ENCODE data around the gene HAPSTR1. TPM values are rescaled to one million over a fixed set of nuclear protein-coding genes. Genes with fewer than 3 reads are reported as not detected.

Gene HAPSTR1
- total and polyA plus RNA-seq, 2 of the 13 experiments (the other 11 are each of a cell fraction or from before 2014, with no cell fraction given) = 25.2 to 83.2 TPM

DNA sequence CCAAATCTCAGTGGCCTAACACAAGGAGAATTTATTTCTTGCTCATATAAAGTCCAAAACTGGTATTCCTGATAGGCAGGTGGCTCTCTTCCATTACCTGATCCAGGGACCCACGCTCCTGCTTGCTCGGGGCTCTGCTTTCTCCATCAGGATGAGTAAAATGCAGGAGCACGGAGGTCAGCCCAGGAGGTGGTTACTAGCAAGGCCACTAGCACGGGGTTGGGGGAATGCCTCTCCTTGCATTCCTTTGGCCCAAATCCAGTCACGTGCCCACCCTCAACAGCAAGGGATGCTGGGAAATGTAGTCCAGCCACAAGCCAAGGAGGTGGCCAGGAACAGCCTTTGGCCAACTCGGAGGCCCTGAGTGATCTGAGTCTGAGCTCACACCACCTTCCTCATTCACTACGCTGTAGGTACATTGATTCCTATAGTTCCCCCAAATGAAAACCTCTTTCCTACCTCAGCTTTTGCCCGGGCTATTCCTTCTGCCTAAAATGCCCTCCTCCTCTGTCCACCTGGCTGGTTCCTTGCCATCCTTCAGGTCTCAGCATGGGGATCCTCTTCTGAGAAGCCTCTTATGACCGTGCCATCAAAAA lies 38.3 kb upstream of the HAPSTR1 start (continued):
- TF ChIP-seq ZNF775 (CRISPR knock-in tag; IDR thresholded peaks at IDR 0.05; ENCODE audit: borderline replicate concordance) = no peak
- TF ChIP-seq GABPA (IDR thresholded peaks at IDR 0.05; ENCODE audit: low read depth, low read length) = no peak
- TF ChIP-seq GABPA (CRISPR knock-in tag; IDR thresholded peaks at IDR 0.05; ENCODE audit: low read depth) = peak; percentile 66
- TF ChIP-seq, protein P1, sequence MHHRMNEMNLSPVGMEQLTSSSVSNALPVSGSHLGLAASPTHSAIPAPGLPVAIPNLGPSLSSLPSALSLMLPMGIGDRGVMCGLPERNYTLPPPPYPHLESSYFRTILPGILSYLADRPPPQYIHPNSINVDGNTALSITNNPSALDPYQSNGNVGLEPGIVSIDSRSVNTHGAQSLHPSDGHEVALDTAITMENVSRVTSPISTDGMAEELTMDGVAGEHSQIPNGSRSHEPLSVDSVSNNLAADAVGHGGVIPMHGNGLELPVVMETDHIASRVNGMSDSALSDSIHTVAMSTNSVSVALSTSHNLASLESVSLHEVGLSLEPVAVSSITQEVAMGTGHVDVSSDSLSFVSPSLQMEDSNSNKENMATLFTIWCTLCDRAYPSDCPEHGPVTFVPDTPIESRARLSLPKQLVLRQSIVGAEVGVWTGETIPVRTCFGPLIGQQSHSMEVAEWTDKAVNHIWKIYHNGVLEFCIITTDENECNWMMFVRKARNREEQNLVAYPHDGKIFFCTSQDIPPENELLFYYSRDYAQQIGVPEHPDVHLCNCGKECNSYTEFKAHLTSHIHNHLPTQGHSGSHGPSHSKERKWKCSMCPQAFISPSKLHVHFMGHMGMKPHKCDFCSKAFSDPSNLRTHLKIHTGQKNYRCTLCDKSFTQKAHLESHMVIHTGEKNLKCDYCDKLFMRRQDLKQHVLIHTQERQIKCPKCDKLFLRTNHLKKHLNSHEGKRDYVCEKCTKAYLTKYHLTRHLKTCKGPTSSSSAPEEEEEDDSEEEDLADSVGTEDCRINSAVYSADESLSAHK (CRISPR knock-in tag; IDR thresholded peaks at IDR 0.05; ENCODE audit: borderline replicate concordance) = no peak
- TF ChIP-seq, protein P2, sequence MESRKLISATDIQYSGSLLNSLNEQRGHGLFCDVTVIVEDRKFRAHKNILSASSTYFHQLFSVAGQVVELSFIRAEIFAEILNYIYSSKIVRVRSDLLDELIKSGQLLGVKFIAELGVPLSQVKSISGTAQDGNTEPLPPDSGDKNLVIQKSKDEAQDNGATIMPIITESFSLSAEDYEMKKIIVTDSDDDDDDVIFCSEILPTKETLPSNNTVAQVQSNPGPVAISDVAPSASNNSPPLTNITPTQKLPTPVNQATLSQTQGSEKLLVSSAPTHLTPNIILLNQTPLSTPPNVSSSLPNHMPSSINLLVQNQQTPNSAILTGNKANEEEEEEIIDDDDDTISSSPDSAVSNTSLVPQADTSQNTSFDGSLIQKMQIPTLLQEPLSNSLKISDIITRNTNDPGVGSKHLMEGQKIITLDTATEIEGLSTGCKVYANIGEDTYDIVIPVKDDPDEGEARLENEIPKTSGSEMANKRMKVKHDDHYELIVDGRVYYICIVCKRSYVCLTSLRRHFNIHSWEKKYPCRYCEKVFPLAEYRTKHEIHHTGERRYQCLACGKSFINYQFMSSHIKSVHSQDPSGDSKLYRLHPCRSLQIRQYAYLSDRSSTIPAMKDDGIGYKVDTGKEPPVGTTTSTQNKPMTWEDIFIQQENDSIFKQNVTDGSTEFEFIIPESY (CRISPR knock-in tag; IDR thresholded peaks at IDR 0.05) = 0 out of 2 replicates have a peak, but pooled peaks have one; percentile 23
- TF ChIP-seq, protein P3, sequence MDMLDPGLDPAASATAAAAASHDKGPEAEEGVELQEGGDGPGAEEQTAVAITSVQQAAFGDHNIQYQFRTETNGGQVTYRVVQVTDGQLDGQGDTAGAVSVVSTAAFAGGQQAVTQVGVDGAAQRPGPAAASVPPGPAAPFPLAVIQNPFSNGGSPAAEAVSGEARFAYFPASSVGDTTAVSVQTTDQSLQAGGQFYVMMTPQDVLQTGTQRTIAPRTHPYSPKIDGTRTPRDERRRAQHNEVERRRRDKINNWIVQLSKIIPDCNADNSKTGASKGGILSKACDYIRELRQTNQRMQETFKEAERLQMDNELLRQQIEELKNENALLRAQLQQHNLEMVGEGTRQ (IDR thresholded peaks at IDR 0.05; ENCODE audit: low read depth, low read length) = peak; percentile 99
- TF ChIP-seq, protein P3 (CRISPR knock-in tag; IDR thresholded peaks at IDR 0.05; ENCODE audit: borderline replicate concordance) = peak; percentile 100; the same call in 1 of the 2 replicates
- peak; percentile 47; the same call in 1 of the 2 replicates for TF ChIP-seq ZNF431 (CRISPR knock-in tag; IDR thresholded peaks at IDR 0.05; ENCODE audit: borderline replicate concordance, low read depth)
- peak; percentile 64 for TF ChIP-seq ZNF331 (CRISPR knock-in tag; IDR thresholded peaks at IDR 0.05)
- 0 out of 4 replicates have a peak, but pooled peaks of 1 of the 2 experiments have one; percentile 10 for TF ChIP-seq MAFK (conservative IDR thresholded peaks at IDR 0.05 in 1 of 2, IDR thresholded peaks at IDR 0.05 in 1 of 2; ENCODE audit: low read length in 2 of 2)
- TF ChIP-seq SRF (IDR thresholded peaks at IDR 0.05; ENCODE audit: low read depth, low read length) = 0 out of 2 replicates have a peak, but pooled peaks have one; percentile 23
- 0 out of 2 replicates have a peak, but pooled peaks have one; percentile 55 for TF ChIP-seq MAZ (IDR thresholded peaks at IDR 0.05; ENCODE audit: borderline replicate concordance, low read depth, low read length)
- TF ChIP-seq MAZ (CRISPR knock-in tag; IDR thresholded peaks at IDR 0.05; ENCODE audit: low read depth) = 0 out of 2 replicates have a peak, but pooled peaks have one; percentile 45
- TF ChIP-seq ZNF337 (CRISPR knock-in tag; IDR thresholded peaks at IDR 0.05; ENCODE audit: borderline replicate concordance, low read depth) = no peak
- TF ChIP-seq, protein P4, sequence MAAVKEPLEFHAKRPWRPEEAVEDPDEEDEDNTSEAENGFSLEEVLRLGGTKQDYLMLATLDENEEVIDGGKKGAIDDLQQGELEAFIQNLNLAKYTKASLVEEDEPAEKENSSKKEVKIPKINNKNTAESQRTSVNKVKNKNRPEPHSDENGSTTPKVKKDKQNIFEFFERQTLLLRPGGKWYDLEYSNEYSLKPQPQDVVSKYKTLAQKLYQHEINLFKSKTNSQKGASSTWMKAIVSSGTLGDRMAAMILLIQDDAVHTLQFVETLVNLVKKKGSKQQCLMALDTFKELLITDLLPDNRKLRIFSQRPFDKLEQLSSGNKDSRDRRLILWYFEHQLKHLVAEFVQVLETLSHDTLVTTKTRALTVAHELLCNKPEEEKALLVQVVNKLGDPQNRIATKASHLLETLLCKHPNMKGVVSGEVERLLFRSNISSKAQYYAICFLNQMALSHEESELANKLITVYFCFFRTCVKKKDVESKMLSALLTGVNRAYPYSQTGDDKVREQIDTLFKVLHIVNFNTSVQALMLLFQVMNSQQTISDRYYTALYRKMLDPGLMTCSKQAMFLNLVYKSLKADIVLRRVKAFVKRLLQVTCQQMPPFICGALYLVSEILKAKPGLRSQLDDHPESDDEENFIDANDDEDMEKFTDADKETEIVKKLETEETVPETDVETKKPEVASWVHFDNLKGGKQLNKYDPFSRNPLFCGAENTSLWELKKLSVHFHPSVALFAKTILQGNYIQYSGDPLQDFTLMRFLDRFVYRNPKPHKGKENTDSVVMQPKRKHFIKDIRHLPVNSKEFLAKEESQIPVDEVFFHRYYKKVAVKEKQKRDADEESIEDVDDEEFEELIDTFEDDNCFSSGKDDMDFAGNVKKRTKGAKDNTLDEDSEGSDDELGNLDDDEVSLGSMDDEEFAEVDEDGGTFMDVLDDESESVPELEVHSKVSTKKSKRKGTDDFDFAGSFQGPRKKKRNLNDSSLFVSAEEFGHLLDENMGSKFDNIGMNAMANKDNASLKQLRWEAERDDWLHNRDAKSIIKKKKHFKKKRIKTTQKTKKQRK (IDR thresholded peaks at IDR 0.05; ENCODE audit: low read length) = no peak
- TF ChIP-seq ZNF138 (CRISPR knock-in tag; IDR thresholded peaks at IDR 0.05; ENCODE audit: low read depth) = 0 out of 2 replicates have a peak, but pooled peaks have one; percentile 46
- peak; percentile 65; the same call in 1 of the 2 replicates for TF ChIP-seq ZBTB38 (CRISPR knock-in tag; IDR thresholded peaks at IDR 0.05)
- TF ChIP-seq SPEN (CRISPR knock-in tag; IDR thresholded peaks at IDR 0.05; ENCODE audit: low read depth) = peak; percentile 61
- TF ChIP-seq NFKBIZ (CRISPR knock-in tag; IDR thresholded peaks at IDR 0.05) = 0 out of 2 replicates have a peak, but pooled peaks have one; percentile 38
